Activated CD4-positive, CD25-positive, alpha-beta regulatory T cell treated with anti-CD3 and anti-CD28 coated beads, Interleukin-2, amount 50 U/mL, for 72 hours (primary cell): ENCODE data around the gene SOBP.

Experiments used
- DNase-seq: peaks from one replicate; pipeline ENCODE4 v3.0.0; 2021

Gene SOBP

DNA sequence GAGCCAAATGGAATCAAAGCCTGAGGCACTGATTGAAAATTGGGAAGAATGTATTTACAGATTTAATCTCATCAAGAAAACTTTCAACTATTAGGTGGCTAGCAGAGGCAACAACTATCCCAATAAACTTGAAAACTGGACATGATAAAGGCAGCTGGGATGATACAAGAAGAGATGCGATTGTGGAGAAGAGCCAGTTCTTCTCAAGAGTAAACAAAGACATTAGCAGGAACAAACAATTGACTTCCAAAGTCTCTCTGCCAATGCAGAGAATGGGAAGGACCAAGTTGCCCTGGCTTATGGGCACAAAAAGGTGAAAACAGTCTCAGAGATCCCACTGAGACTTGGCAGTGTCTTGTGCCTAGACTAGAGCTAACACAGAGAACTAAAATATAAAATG lies 132.4 kb downstream of the SOBP start:
- DNase-seq, result no peak

- no peak for DNase-seq
These were observed 134.1 kb downstream of the SOBP start for GRCh38 chr6:107624050-107624449.

DNA sequence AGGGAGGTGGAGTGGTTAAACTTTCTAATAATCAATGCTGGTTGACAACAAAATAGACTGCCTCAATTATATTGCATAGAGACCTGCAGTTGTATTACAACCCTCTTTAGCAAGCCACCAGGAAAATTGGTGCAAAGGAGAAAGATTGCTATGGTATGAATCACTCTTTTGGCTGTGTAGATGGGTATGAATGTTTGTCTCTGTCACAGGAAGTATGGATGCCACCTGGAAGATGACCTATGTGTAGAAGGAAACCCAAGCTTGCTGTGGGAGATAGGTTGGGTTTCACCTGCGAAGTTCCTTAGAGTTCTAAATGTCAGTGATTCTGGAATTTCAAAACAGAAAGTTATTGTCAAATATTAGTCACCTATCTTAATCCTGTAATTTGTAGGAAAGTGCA lies 134.6 kb downstream of the SOBP start:
- no peak for DNase-seq

GRCh38 chr6:107625264-107625663 lies 135.3 kb downstream of the SOBP start:
- no peak for DNase-seq

- no peak for DNase-seq
These were observed 136.7 kb downstream of the SOBP start for GRCh38 chr6:107626645-107627044.

DNA sequence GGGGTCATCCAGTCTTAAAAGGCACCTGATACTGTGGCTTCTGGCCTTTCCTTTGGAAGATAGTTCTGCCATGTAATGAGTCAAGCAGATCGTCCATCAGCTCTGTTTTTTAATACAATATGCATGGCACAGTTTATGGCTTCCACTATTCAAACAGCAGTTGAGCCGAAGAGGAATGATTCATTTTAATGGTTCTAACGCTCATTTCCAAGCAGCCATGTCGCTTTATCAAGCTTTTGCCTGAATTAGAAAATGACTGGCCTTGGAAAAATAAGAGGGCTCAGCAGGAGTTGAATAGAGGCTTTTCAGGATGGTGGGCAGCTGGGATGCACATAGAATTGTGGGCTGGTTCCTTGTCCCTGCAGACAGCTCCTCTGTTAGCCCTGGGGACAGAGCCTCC lies 138.1 kb downstream of the SOBP start:
- DNase-seq, result no peak

- DNase-seq, result no peak
These were observed 139.0 kb downstream of the SOBP start for GRCh38 chr6:107628878-107629277.

DNA sequence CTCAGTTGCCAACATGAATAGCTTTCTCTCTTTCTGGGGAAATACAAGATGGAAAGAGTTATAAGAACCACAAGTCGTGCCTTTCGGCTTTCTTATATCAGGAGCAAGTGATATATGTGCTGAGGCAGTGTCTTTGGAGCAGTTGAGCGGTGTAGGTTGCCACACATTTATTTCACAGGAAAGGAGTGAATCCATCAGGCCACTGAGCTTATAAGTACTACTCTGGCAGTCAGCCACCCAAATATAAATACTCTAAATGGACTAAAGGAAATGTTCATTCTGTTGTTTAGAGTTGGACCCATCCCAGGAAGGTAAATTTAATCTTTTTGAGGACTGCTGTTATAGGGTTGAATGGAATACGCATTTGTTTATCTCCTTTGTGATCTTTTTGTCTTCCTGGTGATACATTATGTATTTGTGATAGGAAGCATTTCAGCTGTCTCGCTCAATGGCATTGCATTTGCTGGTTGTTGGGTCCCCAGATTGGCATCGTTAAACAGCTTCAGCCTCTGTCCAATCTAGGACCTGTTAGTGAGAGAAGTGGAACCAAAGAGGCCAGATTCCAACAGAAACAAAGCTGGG lies 139.7 kb downstream of the SOBP start:
- no peak for DNase-seq

- no peak for DNase-seq
These were observed 140.5 kb downstream of the SOBP start for GRCh38 chr6:107630348-107630977.

DNA sequence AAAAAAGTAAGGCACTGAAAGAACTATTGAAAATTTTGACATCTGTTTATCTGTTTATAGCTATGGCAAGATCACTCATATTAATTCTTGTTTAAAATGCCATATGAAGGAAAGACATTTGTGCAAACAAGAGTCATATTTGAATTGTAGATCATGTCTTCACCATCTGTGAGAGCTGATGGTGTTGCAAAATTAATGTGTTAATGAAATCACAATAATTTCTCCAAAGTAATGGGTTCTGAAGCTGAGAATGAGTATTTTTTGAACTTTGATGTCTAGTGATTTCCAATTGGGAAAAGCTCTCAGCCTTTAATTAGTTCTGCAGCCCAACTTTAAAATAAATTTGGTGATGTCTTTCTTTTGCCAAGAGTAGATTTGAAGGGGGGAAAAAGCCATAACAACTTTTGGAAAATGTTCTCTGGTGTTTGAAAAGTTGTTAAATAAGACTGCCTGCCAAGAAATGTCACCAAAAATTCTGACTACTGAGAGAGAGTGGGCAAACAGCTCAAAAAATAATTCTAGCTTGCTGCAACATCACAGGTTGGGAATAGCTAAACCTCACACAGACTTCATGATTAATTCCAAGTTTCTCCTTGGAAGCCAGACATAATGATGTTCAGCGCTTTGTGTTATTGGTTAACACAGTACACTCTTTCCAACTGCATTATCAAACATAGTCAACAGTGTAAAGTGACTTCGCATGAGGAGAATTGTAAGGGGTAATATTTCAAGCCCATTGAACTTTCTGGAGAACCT lies 142.6 kb downstream of the SOBP start:
- no peak for DNase-seq

DNA sequence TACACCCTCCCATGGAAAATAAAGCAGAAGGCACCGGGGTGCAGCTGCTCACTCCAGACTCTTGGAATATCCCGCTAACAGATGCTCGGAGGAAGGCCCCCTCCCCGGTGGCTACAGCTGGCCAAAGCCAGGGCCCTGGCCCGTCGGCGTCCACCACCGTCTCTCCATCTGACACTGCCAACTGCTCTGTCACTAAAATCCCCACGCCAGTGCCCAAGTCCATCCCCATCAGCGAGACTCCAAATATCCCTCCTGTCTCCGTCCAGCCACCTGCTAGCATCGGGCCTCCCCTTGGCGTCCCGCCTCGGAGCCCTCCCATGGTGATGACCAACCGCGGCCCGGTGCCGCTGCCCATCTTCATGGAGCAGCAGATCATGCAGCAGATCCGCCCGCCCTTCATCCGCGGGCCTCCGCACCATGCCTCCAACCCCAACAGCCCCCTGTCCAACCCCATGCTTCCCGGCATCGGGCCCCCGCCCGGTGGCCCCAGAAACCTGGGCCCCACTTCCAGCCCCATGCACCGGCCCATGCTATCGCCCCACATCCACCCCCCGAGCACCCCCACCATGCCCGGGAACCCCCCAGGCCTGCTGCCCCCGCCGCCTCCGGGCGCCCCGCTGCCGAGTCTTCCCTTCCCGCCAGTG lies 143.9 kb downstream of the SOBP start:
- DNase-seq, result no peak

DNA sequence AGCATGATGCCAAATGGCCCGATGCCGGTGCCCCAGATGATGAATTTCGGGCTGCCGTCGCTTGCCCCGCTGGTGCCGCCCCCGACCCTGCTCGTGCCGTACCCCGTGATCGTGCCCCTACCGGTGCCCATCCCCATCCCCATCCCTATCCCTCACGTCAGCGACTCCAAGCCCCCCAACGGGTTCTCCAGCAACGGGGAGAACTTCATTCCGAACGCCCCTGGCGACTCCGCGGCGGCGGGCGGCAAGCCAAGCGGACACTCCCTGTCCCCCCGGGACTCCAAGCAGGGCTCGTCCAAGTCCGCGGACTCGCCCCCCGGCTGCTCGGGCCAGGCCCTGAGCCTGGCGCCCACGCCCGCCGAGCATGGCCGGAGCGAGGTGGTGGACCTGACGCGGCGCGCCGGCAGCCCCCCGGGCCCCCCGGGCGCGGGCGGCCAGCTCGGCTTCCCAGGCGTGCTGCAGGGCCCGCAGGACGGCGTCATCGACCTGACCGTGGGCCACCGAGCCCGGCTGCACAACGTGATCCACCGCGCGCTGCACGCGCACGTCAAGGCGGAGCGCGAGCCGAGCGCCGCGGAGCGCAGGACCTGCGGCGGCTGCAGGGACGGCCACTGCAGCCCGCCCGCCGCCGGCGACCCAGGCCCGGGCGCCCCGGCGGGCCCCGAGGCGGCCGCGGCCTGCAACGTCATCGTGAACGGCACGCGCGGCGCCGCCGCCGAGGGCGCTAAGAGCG lies 144.6 kb downstream of the SOBP start:
- DNase-seq, result no peak

DNA sequence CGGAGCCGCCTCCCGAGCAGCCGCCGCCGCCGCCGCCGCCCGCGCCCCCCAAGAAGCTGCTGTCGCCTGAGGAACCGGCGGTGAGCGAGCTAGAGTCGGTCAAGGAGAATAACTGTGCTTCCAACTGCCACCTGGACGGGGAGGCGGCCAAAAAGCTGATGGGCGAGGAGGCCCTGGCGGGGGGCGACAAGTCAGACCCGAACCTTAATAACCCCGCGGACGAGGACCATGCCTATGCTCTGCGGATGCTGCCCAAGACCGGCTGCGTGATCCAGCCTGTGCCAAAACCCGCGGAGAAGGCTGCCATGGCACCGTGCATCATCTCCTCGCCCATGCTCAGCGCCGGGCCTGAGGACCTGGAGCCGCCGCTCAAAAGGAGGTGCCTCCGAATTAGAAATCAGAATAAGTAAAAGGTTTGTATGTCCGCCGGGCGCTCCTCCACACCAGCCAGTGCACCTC lies 145.2 kb downstream of the SOBP start:
- no peak for DNase-seq

DNA sequence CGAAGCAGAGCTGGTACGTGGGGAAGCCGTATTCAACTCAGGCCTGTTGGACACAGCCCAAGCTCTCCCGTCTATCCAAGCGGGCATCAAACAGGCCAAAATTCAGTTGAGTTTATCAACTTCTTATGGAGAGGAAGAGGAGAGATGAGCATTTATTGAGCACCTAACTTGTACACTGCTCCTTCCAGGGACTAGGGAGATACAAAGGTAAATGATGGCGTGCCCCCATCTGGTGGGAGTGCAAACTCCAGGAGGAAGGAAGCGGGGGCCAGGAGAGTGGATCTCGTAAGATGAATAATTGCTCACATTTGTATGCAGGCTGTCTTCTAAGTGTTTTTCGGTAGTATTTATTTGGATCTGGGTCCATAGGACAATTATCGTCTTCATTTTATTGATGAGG lies 146.6 kb downstream of the SOBP start:
- DNase-seq, result no peak

- no peak for DNase-seq
These were observed 147.7 kb downstream of the SOBP start for GRCh38 chr6:107637316-107638315.

GRCh38 chr6:107638493-107638892 lies 148.6 kb downstream of the SOBP start:
- DNase-seq, result no peak

DNA sequence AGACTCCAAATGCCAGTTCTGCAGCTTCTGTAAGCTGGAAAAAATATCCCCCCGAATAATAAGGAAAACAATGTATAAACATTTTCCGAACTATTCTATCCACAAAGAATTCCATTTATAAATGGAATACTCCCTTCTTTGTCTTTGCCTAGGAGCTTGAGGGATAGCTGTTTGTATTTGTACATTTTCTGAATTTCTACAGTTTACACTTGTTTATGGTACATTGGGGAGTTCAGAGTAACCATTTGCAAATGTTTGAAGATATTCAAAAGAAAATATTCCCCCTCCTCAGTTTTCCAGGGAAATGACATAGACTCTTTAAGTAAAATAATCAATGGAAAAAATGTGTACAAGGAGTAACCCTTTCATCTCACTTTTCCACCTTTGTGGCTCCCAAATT lies 149.6 kb downstream of the SOBP start:
- no peak for DNase-seq

GRCh38 chr6:107641071-107641470 lies 151.2 kb downstream of the SOBP start:
- no peak for DNase-seq

DNA sequence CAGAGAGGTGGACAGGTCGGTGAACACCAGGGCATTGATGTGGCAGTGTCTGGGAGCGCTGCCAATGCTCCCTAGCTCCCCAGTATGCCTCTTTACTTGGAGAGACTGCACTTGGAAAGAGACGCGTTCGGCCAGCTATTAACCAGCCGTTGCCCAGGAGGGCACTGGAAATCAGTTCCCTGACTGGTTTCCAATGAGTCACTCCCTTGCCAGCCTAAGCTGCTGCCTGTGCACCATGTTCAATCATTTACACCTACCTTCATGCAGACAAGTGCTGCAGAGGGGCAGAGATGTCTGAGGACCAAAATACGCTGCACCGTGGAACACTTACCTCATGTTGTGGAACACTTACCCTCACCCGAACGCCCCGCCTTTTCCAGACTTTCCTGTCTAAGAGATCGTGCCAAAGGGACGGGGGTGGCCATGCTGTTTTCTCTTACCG lies 151.6 kb downstream of the SOBP start:
- DNase-seq, result no peak

DNA sequence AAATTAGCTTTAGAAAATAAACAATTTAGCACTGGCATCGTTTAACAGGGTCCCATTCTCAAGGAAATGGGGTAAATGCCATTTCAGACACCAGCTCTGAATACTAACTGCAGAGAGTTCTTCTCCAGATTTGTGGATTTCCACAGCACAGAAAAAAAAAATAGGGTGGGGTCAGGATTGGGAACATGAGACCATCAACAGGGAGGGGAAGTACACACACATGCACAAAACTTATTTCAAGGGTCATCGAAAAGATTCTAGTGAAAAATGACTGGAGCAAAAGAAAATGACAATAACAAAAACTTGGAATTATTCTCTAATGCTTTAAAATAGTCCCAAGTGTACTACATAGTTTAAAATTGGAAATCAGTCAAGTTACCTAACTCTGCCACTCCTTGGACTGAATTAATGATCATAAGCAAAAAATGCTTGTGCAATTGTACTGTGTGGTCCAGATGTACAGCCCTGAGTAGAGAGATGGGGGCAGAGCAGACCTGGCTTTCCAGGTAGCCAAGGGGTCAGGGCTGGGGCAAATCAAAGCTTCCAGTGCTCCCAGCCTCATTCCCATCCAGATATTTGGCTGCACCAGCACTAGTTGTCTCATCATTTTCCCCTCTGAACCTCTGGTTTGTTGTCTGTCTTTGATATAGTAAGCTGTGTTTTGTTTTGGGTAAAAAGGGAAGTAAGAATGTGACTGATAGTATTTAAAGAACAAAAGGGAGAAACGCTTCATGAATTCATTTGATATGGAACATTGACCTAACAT lies 152.4 kb downstream of the SOBP start:
- DNase-seq, result no peak

GRCh38 chr6:107642861-107643328 lies 153.0 kb downstream of the SOBP start:
- no peak for DNase-seq
